ENCODE results near the gene PKD1L1. TPM values are rescaled to one million over a fixed set of nuclear protein-coding genes. Genes with fewer than 3 reads are reported as not detected.

Gene PKD1L1
- total and polyA plus RNA-seq, 3 donors from 2014 or later = 4.0 to 4.8 (median 4.2) TPM

- WGBS, 2 donors = 90 to 96% methylated on average over 8 of the region's 8 CpGs
Measured at GRCh38 chr7:47785923-47786556, 162.2 kb downstream of the PKD1L1 start.

GRCh38 chr7:47783456-47784223 lies 164.6 kb downstream of the PKD1L1 start:
- H3K4me3 ChIP-seq = no peak overlapping the region
- no peaks in the 10 kb centered on the region for H3K36me3 ChIP-seq (ENCODE audit: low read depth, missing control alignments)
- TF ChIP-seq POLR2A (IDR thresholded peaks at IDR 0.05) = no peak
- no peak for TF ChIP-seq CTCF (IDR thresholded peaks at IDR 0.05)
- DNase-seq = peak; percentile 43
- H3K27ac ChIP-seq = peak overlapping the region; percentile 56 to 74
- H3K4me1 ChIP-seq = peaks cover 31% of the 10 kb centered on the region
- 43 to 45% methylated on average over 5 of the region's 5 CpGs for WGBS, 2 donors
- H3K27me3 ChIP-seq = no peaks in the 10 kb centered on the region
- intact Hi-C loops (cut with DNase I; ENCODE audit: low total_unique reads) = no loop called here
- no peaks in the 10 kb centered on the region for H3K9me3 ChIP-seq

More at GRCh38 chr7:47785923-47786556, 162.2 kb downstream of the PKD1L1 start:
- H3K36me3 ChIP-seq (ENCODE audit: low read depth, missing control alignments) = no peaks in the 10 kb centered on the region
- intact Hi-C loops (cut with DNase I; ENCODE audit: low total_unique reads) = no loop called here
- no peaks in the 10 kb centered on the region for H3K27me3 ChIP-seq
- TF ChIP-seq POLR2A (IDR thresholded peaks at IDR 0.05) (no peak), CTCF (IDR thresholded peaks at IDR 0.05) (no peak)
- H3K4me3 ChIP-seq = no peak overlapping the region
- DNase-seq = no peak
- H3K4me1 ChIP-seq = peaks cover 31% of the 10 kb centered on the region
- H3K27ac ChIP-seq = no peak overlapping the region
- no peaks in the 10 kb centered on the region for H3K9me3 ChIP-seq

GRCh38 chr7:47782792-47783191 lies 165.5 kb downstream of the PKD1L1 start:
- WGBS, 2 donors = 96% methylated on average over 4 of the region's 4 CpGs
- Histone ChIP-seq H3K4me1 (peaks cover 31% of the 10 kb centered on the region), H3K9me3 (no peaks in the 10 kb centered on the region), H3K27ac (peak overlapping the region in 1 of 2 donors; percentile 74), H3K27me3 (no peaks in the 10 kb centered on the region), H3K36me3 (ENCODE audit: low read depth, missing control alignments) (no peaks in the 10 kb centered on the region), H3K4me3 (no peak overlapping the region)
- TF ChIP-seq POLR2A (IDR thresholded peaks at IDR 0.05) = no peak
- TF ChIP-seq CTCF (IDR thresholded peaks at IDR 0.05) = no peak
- intact Hi-C loops (cut with DNase I; ENCODE audit: low total_unique reads) = no loop called here
- no peak for DNase-seq

- TF ChIP-seq CTCF (IDR thresholded peaks at IDR 0.05) = no peak
- TF ChIP-seq POLR2A (IDR thresholded peaks at IDR 0.05) = no peak
- Histone ChIP-seq H3K9me3 (no peaks in the 10 kb centered on the region), H3K36me3 (ENCODE audit: low read depth, missing control alignments) (no peaks in the 10 kb centered on the region), H3K27me3 (no peaks in the 10 kb centered on the region), H3K4me1 (peaks cover 31% of the 10 kb centered on the region), H3K27ac (no peak overlapping the region), H3K4me3 (no peak overlapping the region)
- intact Hi-C loops (cut with DNase I; ENCODE audit: low total_unique reads) = no loop called here
- DNase-seq = no peak
Measured at GRCh38 chr7:47782022-47782421, 166.2 kb downstream of the PKD1L1 start.
